Measurements from ENCODE around the gene NFKB1.
A peak's percentile ranks its signal among the peaks of the same experiment; 100 is the strongest.

NFKB1 gene

GRCh38 chr4:102608190-102608589, 107.0 kb downstream of the NFKB1 start:
- no peak overlapping the region for H3K27ac ChIP-seq (ENCODE audit: low read length)
- H3K4me3 ChIP-seq (ENCODE audit: low read length) = no peak overlapping the region
- H2AFZ ChIP-seq (ENCODE audit: low read depth, low read length) = no peak overlapping the region
- TF ChIP-seq, protein P1, sequence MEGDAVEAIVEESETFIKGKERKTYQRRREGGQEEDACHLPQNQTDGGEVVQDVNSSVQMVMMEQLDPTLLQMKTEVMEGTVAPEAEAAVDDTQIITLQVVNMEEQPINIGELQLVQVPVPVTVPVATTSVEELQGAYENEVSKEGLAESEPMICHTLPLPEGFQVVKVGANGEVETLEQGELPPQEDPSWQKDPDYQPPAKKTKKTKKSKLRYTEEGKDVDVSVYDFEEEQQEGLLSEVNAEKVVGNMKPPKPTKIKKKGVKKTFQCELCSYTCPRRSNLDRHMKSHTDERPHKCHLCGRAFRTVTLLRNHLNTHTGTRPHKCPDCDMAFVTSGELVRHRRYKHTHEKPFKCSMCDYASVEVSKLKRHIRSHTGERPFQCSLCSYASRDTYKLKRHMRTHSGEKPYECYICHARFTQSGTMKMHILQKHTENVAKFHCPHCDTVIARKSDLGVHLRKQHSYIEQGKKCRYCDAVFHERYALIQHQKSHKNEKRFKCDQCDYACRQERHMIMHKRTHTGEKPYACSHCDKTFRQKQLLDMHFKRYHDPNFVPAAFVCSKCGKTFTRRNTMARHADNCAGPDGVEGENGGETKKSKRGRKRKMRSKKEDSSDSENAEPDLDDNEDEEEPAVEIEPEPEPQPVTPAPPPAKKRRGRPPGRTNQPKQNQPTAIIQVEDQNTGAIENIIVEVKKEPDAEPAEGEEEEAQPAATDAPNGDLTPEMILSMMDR (IDR thresholded peaks at IDR 0.05; ENCODE audit: low read depth, low read length) = no peak
- TF ChIP-seq EZH2phosphoT487 (IDR thresholded peaks at IDR 0.05; ENCODE audit: low read depth) = no peak
- H3K9ac ChIP-seq (ENCODE audit: low read length) = no peak overlapping the region
- H4K20me1 ChIP-seq (ENCODE audit: insufficient read depth, low read length) = no peaks in the 10 kb centered on the region
- H3K27me3 ChIP-seq (ENCODE audit: low read depth, low read length) = no peaks in the 10 kb centered on the region
- no peak overlapping the region for H3K4me2 ChIP-seq (ENCODE audit: low read length)
- no peaks in the 10 kb centered on the region for H3K9me3 ChIP-seq (ENCODE audit: insufficient read depth, low read length)
- H3K36me3 ChIP-seq (replicated peaks; ENCODE audit: low read depth, low read length) = peaks cover 81% of the 10 kb centered on the region
- H3K4me1 ChIP-seq (ENCODE audit: low read length) = no peaks in the 10 kb centered on the region
- H3K79me2 ChIP-seq (ENCODE audit: low read length) = no peaks in the 10 kb centered on the region

GRCh38 chr4:102610007-102610406, 108.8 kb downstream of the NFKB1 start:
- Histone ChIP-seq H3K79me2 (ENCODE audit: low read length) (no peaks in the 10 kb centered on the region), H3K4me3 (ENCODE audit: low read length) (no peak overlapping the region), H3K36me3 (replicated peaks; ENCODE audit: low read depth, low read length) (peaks cover 86% of the 10 kb centered on the region), H3K9me3 (ENCODE audit: insufficient read depth, low read length) (no peaks in the 10 kb centered on the region), H4K20me1 (ENCODE audit: insufficient read depth, low read length) (no peaks in the 10 kb centered on the region), H3K27ac (ENCODE audit: low read length) (no peak overlapping the region), H3K4me1 (ENCODE audit: low read length) (no peaks in the 10 kb centered on the region), H3K4me2 (ENCODE audit: low read length) (no peak overlapping the region), H3K9ac (ENCODE audit: low read length) (no peak overlapping the region), H3K27me3 (ENCODE audit: low read depth, low read length) (no peaks in the 10 kb centered on the region), H2AFZ (ENCODE audit: low read depth, low read length) (no peak overlapping the region)
- TF ChIP-seq, protein P1 (IDR thresholded peaks at IDR 0.05; ENCODE audit: low read depth, low read length) = peak; percentile 47
- no peak for TF ChIP-seq EZH2phosphoT487 (IDR thresholded peaks at IDR 0.05; ENCODE audit: low read depth)

GRCh38 chr4:102610476-102610875, 109.3 kb downstream of the NFKB1 start:
- Histone ChIP-seq H3K9me3 (ENCODE audit: insufficient read depth, low read length) (no peaks in the 10 kb centered on the region), H3K27ac (ENCODE audit: low read length) (no peak overlapping the region), H3K4me2 (ENCODE audit: low read length) (no peak overlapping the region), H2AFZ (ENCODE audit: low read depth, low read length) (no peak overlapping the region), H3K27me3 (ENCODE audit: low read depth, low read length) (no peaks in the 10 kb centered on the region), H3K36me3 (replicated peaks; ENCODE audit: low read depth, low read length) (peaks cover 86% of the 10 kb centered on the region), H3K4me1 (ENCODE audit: low read length) (no peaks in the 10 kb centered on the region), H3K4me3 (ENCODE audit: low read length) (no peak overlapping the region), H3K9ac (ENCODE audit: low read length) (no peak overlapping the region), H3K79me2 (ENCODE audit: low read length) (no peaks in the 10 kb centered on the region), H4K20me1 (ENCODE audit: insufficient read depth, low read length) (no peaks in the 10 kb centered on the region)
- TF ChIP-seq EZH2phosphoT487 (IDR thresholded peaks at IDR 0.05; ENCODE audit: low read depth) = no peak
- TF ChIP-seq, protein P1 (IDR thresholded peaks at IDR 0.05; ENCODE audit: low read depth, low read length) = no peak

GRCh38 chr4:102612210-102612609, 111.1 kb downstream of the NFKB1 start:
- Histone ChIP-seq H3K9me3 (ENCODE audit: insufficient read depth, low read length) (no peaks in the 10 kb centered on the region), H3K27me3 (ENCODE audit: low read depth, low read length) (no peaks in the 10 kb centered on the region), H3K4me3 (ENCODE audit: low read length) (no peak overlapping the region), H3K36me3 (replicated peaks; ENCODE audit: low read depth, low read length) (peaks cover 92% of the 10 kb centered on the region), H4K20me1 (ENCODE audit: insufficient read depth, low read length) (no peaks in the 10 kb centered on the region), H2AFZ (ENCODE audit: low read depth, low read length) (no peak overlapping the region), H3K4me2 (ENCODE audit: low read length) (no peak overlapping the region), H3K27ac (ENCODE audit: low read length) (no peak overlapping the region), H3K9ac (ENCODE audit: low read length) (no peak overlapping the region), H3K79me2 (ENCODE audit: low read length) (no peaks in the 10 kb centered on the region), H3K4me1 (ENCODE audit: low read length) (no peaks in the 10 kb centered on the region)
- TF ChIP-seq, protein P1 (IDR thresholded peaks at IDR 0.05; ENCODE audit: low read depth, low read length) = no peak
- TF ChIP-seq EZH2phosphoT487 (IDR thresholded peaks at IDR 0.05; ENCODE audit: low read depth) = no peak
